MV-4-11 (cell line): ENCODE data around the gene DPEP3.
"Not testable (repeated sequence)": the region's sequence is repeated elsewhere in the genome, so short reads cannot be mapped to it uniquely, and the experiment has no call there.

Experiments
- DNase-seq: peaks from one replicate; lab custom pipeline; 2025; lab: John Stamatoyannopoulos, UW

Gene DPEP3, protein sequence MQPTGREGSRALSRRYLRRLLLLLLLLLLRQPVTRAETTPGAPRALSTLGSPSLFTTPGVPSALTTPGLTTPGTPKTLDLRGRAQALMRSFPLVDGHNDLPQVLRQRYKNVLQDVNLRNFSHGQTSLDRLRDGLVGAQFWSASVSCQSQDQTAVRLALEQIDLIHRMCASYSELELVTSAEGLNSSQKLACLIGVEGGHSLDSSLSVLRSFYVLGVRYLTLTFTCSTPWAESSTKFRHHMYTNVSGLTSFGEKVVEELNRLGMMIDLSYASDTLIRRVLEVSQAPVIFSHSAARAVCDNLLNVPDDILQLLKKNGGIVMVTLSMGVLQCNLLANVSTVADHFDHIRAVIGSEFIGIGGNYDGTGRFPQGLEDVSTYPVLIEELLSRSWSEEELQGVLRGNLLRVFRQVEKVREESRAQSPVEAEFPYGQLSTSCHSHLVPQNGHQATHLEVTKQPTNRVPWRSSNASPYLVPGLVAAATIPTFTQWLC

DNA sequence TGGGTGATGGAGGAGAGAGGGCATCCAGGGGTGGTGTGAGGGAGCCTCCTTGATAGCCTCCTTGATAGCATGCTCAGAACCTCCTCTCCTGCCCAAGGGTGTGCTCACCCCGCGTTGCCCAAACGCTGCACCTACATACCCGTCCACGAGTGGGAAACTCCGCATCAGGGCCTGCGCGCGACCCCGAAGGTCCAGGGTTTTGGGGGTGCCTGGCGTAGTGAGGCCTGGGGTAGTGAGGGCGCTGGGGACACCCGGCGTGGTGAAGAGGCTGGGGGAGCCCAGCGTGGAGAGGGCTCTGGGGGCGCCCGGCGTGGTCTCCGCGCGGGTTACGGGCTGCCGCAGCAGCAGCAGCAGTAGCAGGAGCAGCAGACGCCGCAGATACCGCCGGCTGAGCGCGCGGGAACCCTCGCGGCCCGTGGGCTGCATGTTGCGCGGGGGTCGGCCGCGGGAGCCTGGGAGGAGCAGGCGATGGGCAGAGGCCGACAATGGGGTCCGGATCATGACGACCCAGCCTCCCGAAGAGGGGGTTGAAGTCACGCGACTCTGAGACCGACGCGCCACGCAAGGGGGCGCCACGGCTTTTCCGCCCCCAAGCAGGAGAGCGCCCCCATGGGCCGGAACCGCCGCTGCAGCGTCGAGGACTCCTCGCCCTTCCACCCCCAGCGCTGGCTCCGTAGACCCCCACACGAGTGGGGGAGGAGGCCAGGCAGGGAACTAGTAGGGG, at the start of gene DPEP3:
Gene DPEP3, minus strand, starts transcription at position 545 of the 724 bp plus-strand sequence. Its CDS starts 119 bp downstream, at position 426.
- DNase-seq = no peak

GRCh38 chr16:68028996-68029395, 48.7 kb upstream of the DPEP3 start:
- no peak for DNase-seq

GRCh38 chr16:68022728-68023537, 42.6 kb upstream of the DPEP3 start, which contains the start of the genes DDX28 and DUS2:
Gene DDX28 (minus strand): TSS chr16:68023232. CDS start chr16:68023202, 30 bp downstream.
Gene DUS2 (plus strand): TSS chr16:68023284. CDS start chr16:68038024, 14,740 bp downstream.
- DNase-seq = peak; percentile 87

- DNase-seq = no peak
Measured at GRCh38 chr16:68022278-68022727, 42.0 kb upstream of the DPEP3 start.

DNA sequence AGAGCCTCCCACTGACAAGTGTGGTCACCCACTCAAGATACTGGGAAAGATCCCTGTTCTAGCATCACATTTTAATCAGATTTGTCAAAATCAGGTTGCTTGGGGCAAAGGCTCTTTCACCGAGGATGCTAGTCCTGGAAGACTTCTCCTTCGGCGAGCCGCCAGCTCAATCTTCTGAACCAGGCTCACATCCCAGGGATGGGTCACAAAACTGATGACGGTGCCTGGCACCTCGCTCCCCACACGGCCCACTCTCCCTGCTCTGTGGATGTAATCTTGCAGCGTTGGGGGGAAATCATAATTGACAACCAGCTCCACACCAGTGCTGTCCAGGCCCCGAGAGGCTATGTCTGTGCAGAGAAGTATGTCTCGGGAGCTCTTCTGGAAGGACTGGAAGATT, 41.2 kb upstream of the DPEP3 start:
- DNase-seq = no peak

GRCh38 chr16:68019167-68019680, 38.9 kb upstream of the DPEP3 start:
- DNase-seq = no peak

GRCh38 chr16:68015681-68016080, 35.4 kb upstream of the DPEP3 start, which contains the start of gene DPEP2NB:
Gene DPEP2NB (minus strand): TSS chr16:68015911. CDS start chr16:68015770, 141 bp downstream.
- DNase-seq = no peak

- peak; percentile 18 for DNase-seq
Measured at GRCh38 chr16:68013440-68013839, 33.1 kb upstream of the DPEP3 start.

GRCh38 chr16:68009872-68010271, 29.6 kb upstream of the DPEP3 start:
- DNase-seq = not testable (repeated sequence)

DNA sequence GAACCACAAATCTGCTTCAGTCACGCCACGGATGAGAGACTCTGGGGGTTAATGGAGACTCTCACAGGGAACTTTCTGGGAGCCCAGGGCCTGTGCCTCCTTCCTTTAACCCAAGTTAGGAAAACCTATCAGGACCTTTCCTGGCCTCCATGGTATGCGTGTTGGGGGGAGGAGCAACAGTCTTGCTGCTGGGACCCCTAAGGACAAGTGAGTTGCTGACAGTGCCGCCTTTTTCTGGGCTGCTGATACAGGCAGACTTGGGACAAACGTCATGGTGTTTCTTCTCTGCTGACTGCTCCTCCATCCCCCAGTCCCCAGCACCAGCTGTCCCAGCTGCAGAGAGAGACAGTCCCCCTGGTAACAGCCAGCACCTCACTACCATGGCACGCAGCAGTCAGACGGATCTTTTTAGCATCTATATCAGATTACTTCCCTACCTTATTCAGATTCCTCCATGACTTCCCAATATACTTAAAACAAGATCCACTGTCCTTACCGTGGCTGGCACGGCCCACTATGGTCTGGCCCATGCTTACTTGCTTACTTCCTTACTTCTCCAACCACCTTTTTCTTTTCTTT, 28.9 kb upstream of the DPEP3 start:
- DNase-seq = no peak

DNA sequence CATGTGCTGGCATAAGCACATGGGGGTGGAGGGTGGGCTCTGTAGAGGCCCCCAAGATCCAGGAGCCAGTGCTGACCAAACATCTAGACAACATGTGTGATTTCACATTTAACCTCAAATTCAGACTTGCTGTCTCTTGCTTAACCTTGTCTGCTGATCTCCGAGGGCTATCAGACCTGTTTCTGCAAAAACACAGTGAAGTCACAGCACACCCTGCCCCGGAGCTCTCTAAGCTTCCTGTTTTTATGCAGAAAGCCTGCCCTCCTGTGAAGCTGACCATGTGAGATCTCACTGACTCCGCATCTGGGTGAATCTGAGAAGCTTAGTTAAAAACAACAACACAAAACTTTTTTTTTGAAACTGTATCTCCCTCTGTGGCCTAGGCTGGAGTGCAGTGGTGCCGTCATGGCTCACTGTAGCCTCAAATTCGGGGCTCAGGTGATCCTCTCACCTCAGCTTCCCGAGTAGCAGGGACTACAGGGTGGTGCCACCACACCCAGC, 25.5 kb upstream of the DPEP3 start:
- DNase-seq = peak; percentile 88

DNA sequence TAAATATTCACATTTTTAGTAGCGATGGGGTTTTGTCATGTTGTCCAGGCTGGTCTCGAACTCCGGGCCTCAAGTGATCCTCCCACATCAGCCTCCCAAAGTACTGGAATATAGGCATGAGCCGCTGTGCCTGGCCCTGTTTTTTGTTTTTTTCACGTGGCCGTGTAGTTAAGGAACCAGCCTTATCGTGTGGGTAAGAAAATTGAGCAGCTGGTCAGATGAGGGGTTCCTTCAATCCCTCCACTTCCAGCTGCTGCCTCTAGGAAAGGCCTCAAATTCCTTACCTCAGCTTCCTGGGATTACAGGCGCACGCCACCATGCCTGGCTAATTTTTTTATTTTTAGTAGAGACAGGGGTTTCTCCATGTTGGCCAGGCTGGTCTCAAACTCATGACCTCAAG, 24.9 kb upstream of the DPEP3 start:
- no peak for DNase-seq

DNA sequence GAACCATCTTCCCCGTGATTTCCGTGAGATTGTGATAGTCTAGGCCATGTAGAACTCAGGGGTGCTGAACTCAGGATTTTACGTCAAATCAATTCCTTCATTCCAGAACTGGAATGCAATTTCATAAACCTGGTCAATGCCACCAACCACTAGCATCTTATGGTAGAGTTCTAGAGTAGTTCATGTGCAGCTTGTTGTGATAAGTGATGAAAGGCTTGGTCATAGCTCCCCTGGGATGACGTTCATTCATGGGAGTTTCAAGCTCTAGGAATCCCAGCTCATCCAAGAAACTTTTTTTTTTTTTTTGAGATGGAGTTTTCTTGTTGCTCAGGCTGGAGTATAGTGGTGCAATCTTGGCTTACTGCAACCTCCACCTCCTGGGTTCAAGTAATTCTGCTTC, 22.7 kb upstream of the DPEP3 start:
- no peak for DNase-seq

GRCh38 chr16:68000450-68000849, 20.2 kb upstream of the DPEP3 start:
- no peak for DNase-seq

GRCh38 chr16:67999985-68000384, 19.7 kb upstream of the DPEP3 start:
- DNase-seq = peak; percentile 28

DNA sequence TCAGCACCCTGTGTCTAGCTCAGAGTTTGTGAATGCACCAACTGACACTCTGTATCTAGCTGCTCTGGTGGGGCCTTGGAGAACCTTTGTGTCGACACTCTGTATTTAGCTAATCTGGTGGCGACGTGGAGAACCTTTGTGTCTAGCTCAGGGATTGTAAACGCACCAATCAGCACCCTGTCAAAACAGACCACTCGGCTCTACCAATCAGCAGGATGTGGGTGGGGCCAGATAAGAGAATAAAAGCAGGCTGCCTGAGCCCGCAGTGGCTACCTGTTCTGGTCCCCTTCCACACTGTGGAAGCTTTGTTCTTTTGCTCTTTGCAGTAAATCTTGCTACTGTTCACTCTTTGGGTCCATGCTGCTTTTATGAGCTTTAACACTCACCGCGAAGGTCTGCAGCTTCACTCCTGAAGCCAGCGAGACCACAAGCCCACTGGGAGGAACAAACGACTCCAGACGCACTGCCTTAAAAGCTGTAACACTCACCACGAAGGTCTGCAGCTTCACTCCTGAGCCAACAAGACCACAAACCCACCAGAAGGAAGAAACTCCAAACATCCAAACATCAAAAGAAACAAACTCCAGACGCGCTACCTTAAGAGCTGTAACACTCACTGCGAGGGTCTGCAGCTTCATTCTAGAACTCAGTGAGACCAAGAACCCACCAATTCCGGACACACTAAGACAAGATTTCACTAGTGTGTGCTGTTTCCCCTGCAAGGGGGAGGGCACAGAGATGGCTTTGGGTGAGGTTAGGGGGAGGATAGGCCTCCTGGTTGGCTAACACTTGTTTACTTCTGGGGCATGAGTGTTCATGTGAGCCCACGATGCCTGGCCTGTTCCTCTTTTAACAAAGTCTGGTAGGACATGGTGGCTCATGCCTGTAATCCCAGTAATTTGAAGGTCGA, 18.7 kb upstream of the DPEP3 start, which contains the start of gene DPEP2:
Gene DPEP2, minus strand, starts transcription at position 706 of the 910 bp plus-strand sequence. CDS start 6,272 bp downstream, outside the sequence.
- peak; percentile 92 for DNase-seq

- not testable (repeated sequence) for DNase-seq
Measured at GRCh38 chr16:67998231-67998778, 18.0 kb upstream of the DPEP3 start.

DNA sequence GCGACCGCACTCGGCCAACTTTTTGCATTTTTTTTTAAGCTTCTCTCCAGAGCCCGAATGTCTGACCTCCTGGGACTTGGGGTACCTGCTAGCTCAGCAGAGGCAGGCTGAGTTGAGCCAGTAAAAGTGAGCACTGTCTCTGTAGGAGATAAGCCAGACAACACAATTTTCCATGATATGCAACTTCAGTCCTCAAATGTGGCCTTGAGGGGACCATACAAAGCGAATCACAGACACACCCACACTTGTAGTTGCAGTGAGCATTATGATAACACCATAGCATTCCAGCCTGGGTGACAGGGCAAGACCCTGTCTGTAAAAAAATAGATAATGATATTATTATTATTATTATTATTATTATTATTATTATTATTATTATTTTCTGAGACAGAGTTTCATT, 16.4 kb upstream of the DPEP3 start:
- DNase-seq = no peak

DNA sequence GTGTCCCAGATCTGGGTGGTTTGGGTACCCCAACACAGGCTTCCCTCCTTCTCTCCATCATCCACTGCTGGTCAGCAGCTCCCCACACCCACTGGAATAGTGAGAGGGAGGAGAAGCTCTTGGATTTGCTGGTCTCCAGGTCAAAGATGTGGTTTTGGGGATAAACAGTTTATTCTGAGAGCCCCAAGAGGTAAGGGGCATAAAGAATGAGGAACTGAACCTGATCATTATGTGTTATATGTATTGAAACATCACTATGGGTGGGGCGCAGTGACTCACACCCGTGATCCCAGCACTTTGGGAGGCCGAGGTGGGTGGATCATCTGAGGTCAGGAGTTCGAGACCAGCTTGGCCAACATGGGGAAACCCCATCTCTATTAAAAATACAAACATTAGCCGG, 15.1 kb upstream of the DPEP3 start:
- peak; percentile 87 for DNase-seq
